Daoy (cell line): ENCODE measurements around the gene TNK2. TPM values are rescaled to one million over a fixed set of nuclear protein-coding genes. Genes with fewer than 3 reads are reported as not detected.
"Not testable (repeated sequence)": the region's sequence is repeated elsewhere in the genome, so short reads cannot be mapped to it uniquely, and the experiment has no call there.

Experiments used
- DNase-seq: peaks from one replicate; pipeline ENCODE4 v3.0.0-alpha.2; 2015; ENCODE audit warnings: low read depth
- total RNA-seq: library from RNA; depleted of rRNA; stranded (reverse); fragments of >200 nt; shearing (Covaris generic); gene quantifications from 2 replicates; pipeline ENCODE4 v1.2.3, GENCODE V29; 2014; rRNA removed

The TNK2 gene
- total RNA-seq, result 6.5 and 8.8 TPM in 2 replicates

DNA sequence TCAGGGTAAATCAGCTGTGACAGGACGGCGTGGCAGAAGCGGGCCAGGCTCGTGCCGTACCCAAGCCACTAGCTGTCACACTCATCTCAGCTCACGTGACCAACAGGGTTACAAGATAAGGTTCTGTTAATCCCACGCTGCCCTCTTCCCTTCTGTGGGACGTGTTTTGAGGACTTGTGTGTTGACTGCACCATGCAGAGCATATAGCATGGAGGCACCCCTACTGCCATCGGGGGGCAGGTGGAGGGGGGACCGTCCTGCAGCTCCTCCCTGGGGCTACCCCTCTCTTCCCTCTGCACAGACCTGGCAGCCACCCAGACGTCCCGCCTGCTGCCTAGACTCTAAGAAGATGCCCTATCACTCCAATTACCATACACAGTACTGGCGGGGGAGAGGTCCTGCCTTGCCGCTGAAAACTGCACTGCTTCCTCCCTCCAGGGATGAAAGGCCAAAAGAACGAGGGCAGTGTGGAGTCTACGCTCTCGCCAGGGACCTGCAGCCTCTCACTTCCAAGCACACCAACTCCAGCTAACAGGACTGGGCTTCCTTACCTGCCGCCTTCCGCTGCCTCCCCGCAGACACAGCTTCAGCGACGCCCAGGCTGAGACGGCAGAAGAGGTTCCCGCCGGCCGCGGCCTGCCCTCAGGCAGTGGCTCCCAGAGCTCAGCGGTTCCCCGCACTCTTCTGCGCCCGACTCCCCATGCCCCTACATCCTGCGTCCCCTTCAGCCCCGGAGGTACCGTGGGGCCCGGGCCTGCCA is at the start of gene TNK2:
Gene TNK2, minus strand, starts transcription at position 618 of the 760 bp plus-strand sequence. CDS start 19,963 bp downstream, outside the sequence.
- DNase-seq, result peak; percentile 70

GRCh38 chr3:195956577-195956976 is 48.2 kb upstream of the TNK2 start:
- no peak for DNase-seq

- DNase-seq, result not testable (repeated sequence)
Observed at GRCh38 chr3:195955416-195955841, 47.1 kb upstream of the TNK2 start.

DNA sequence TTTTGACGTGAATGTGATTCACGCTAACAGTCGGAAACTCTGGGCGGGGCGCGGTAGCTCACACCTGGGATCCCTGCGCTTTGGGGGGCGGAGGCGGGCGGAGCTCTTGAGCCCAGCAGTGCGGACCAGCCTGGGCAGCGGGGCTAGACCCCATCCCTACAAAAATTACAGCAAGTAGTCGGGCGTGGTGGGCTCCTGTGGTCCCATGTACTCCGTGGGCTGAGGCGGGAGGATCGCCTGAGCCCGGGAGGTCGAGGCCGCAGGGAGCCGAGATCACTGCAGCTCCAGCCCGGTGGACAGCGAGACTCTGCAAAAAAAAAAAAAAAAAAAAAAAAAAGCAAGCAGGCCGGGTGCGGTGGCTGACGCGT is 46.4 kb upstream of the TNK2 start:
- not testable (repeated sequence) for DNase-seq

DNA sequence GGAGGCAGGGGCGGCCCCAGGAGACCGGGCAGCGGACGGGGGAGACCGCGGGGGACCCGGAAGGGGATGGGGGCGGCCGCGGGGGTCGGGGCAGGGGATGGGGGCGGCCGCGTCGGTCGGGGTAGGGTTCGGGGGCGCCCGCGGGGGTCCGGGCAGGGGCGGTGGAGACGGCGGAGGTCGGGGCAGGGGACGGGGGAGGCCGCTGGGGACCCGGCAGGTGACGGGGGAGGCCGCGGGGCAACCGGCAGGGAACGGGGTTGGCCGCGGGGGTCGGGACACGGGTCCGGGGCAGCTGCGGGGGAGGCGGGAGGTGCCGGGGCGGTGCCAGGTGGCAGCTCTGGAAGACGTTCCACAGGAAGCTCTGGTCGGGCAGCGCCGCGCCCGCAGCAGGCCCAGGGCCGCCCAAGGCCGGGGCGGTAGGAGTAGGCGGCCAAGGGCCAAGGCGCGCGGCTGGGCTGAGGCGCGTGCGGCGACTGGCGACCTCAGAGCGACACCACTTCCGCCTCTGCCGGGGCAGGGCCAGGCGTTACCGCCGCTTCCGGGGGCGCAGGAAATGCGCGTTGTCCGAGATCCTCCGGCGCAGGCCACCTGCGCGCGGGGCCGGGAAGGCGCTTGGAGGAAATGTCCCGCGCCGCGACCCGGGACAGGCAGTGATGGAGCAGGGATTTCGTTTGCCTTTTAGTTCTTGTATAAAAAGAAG is 45.9 kb upstream of the TNK2 start:
- DNase-seq, result peak; percentile 77

DNA sequence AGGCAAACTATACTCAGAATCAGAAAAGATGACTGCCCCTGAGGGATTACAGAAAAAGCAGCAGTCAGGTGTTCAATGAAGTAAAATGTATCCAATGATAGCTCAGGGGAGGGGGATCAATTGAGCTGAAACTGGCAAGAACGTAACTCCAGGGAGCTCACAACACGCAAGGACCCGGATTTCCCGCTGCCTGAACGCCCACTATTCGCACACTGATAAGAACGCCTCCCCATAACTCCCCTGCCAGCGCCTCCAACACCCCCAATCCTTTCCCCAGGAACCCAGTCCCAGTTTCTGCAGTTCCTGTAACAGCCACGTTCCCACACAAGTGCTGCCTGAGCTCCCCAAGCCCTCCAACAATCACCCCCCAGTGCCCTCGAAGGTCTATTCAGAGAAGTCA is 44.2 kb upstream of the TNK2 start:
- DNase-seq, result not testable (repeated sequence)

- DNase-seq, result not testable (repeated sequence)
Observed at GRCh38 chr3:195951443-195952177, 43.3 kb upstream of the TNK2 start.

- not testable (repeated sequence) for DNase-seq
Observed at GRCh38 chr3:195950731-195951130, 42.4 kb upstream of the TNK2 start.

GRCh38 chr3:195950164-195950563 is 41.8 kb upstream of the TNK2 start:
- not testable (repeated sequence) for DNase-seq

- not testable (repeated sequence) for DNase-seq
Observed at GRCh38 chr3:195946910-195947699, 38.8 kb upstream of the TNK2 start.

GRCh38 chr3:195941265-195941815 is 33.0 kb upstream of the TNK2 start:
- DNase-seq, result not testable (repeated sequence)

- DNase-seq, result not testable (repeated sequence)
Observed at GRCh38 chr3:195940806-195941205, 32.5 kb upstream of the TNK2 start.

DNA sequence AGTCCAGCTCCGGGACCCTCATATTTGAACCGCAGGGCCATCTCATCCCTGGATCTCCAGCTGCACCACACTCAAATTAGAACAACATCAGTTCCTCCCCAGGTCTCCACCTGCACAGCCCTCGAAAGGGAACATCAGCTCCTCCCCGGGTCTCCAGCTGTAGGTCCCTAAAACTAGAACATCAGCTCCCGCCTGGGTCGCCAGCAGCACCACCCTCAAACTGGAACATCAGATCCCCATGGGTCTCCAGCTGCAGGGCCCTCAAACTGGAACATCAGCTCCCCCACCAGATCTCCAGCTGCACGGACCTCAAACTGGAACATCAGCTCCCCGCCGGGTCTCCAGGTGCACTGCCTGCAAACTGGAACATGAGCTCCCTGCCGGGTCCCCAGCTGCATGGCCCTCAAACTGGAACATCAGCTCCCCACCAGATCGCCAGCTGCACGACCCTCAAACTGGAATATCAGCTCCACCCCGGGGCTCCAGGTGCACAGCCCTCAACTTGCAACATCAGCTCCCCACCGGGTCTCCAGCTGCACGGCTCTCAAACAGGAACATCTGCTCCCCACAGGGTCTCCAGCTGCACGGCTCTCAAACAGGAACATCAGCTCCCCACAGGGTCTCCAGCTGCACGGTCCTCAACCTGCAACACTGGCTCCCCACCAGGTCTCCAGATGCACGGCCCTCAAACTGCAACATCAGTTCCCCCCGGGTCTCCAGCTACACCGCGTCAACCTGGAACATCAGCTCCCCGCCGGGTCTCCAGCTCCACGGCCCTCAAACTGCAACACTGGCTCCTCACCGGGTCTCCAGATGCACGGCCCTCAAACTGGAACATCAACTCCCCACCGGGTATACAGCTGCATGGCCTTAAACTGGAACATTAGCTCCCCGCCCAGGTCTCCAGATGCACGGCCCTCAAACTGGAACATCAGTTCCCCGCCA is 31.4 kb upstream of the TNK2 start:
- not testable (repeated sequence) for DNase-seq

DNA sequence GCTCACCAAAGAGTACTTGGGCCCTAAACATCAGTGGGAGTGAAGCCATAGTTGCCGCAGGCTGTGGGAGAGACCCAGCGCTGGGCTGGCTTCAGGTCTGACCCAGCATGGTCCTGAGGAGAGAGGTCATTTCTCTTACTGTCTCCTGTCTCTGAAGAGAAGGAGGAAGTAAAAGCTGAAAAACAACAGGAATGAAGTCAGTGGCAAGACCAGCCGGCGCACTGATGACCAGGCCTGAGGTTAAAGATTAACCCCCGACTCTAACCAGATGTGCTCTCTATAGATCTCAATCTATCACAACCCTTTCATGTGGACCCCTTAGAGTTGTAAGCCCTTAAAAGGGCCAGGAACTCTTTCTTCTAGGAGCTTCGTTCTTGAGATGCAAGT is 24.7 kb upstream of the TNK2 start:
- DNase-seq, result not testable (repeated sequence)

GRCh38 chr3:195932418-195933043 is 24.2 kb upstream of the TNK2 start:
- DNase-seq, result no peak

DNA sequence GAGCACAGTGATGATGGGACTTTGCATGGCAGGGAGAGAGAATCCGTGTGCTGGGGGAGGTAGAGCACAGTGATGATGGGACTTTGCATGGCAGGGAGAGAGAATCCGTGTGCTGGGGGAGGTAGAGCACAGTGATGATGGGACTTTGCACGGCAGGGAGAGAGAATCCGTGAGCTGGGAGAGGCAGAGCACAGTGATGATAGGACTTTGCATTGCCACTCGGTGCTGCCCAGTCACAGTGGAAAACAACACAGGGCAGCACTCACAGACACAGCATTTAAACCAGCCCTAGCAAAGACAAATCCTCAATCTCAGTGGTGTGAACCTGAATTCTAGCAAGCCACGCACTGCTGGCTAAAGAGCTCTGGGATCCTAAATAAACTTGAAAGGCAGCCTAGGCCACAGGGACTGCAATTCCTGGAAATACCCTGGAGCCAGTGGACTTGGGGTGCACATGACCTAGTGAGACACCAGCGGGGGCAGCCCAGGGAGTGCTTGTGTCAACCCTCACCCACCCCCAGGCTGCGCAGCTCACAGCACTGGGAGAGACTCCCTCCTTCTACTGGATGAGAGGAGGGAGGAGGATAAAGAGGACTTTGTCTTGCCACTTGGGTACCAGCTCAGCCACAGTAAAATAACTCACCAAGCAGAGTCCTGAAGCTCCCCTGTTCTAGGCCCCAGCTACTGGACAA is 23.4 kb upstream of the TNK2 start:
- DNase-seq, result no peak

- DNase-seq, result no peak
Observed at GRCh38 chr3:195929452-195929851, 21.1 kb upstream of the TNK2 start.

DNA sequence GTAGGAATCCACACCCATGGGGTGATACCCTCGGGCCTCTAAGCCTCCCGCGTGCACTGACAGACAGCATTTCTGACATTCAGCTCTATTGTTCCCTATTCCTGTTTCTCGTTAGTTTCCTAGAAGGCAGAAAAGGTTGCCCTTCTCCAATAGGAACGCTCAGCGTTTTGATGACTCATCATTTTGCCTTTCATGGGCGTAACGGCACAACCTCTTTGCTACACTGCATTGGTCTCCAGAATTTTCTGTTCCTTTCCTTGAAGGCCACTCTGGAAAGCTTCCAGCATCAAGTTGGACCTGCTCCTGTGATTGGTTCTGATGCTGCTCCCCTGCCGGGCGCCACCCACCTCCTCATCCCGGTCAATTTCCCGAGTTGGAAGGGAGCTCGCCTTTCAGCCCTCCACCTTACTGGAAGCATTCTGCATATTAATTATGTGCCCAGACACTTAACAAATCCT is 13.0 kb upstream of the TNK2 start:
- DNase-seq, result no peak

DNA sequence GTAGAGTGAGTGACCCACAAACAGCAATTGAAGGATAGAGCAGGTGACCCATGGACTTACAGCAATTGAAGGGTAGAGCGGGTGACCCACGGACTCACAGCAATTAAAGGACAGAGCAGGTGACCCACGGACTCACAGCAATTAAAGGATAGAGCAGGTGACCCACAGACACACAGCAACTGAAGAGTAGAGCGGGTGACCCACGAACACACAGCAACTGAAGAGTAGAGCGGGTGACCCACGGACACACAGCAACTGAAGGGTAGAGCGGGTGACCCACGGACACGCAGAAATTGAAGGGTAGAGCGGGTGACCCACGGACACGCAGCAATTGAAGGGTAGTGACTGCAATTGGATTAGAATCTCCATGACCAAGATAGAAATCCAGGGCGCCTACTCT is 9.8 kb upstream of the TNK2 start:
- no peak for DNase-seq
